H1 (cell line): ENCODE measurements around the gene NLGN4X. TPM values are rescaled to one million over a fixed set of nuclear protein-coding genes. Genes with fewer than 3 reads are reported as not detected.

ENCODE experiments used
- CTCF ChIA-PET: fragments of 300-600 bp; sonication (Branson Sonifier 250); formaldehyde crosslinking; loops from one replicate; lab custom pipeline; 2021; ENCODE audit not compliant: partially characterized antibody; lab: Charles Lee
- POLR2A ChIA-PET: fragments of 300-600 bp; sonication (Branson Sonifier 250); formaldehyde crosslinking; loops from one replicate; lab custom pipeline; 2021; ENCODE audit warnings: inconsistent platforms; ENCODE audit not compliant: partially characterized antibody; lab: Charles Lee
- DNase-seq, 2 experiments: peaks; one replicate each; pipeline versions ENCODE4 v3.0.0 to v3.0.0-alpha.2; 2010 to 2022; ENCODE audit warnings: low spot score in 2 of 2, low read depth in 1 of 2, mixed read lengths in 1 of 2
- FAIRE-seq: peaks from 2 replicates; lab custom pipeline; 2011; peaks lifted over from hg19 to GRCh38; lab: Jason Lieb, UNC
- H2AFZ ChIP-seq: 2 replicates; pipeline ENCODE4 v1.8.1; 2012; ENCODE audit warnings: low read length, inconsistent platforms
- H2AK5ac ChIP-seq: 2 replicates; pipeline ENCODE4 v1.6.1; 2013; ENCODE audit warnings: low read depth, low read length
- H2BK120ac ChIP-seq: replicated peaks from 2 replicates; pipeline ENCODE3; 2013; ENCODE audit warnings: low read depth, low read length, inconsistent platforms
- H2BK12ac ChIP-seq: 2 replicates; pipeline ENCODE4 v1.6.1; 2013; ENCODE audit warnings: low read depth, low read length
- H2BK15ac ChIP-seq: 2 replicates; pipeline ENCODE4 v1.6.1; 2013; ENCODE audit warnings: low read length
- H2BK20ac ChIP-seq: 2 replicates; pipeline ENCODE4 v1.6.1; 2013; ENCODE audit warnings: low read length
- H2BK5ac ChIP-seq: 2 replicates; pipeline ENCODE4 v1.6.1; 2013; ENCODE audit warnings: low read depth, low read length
- H3K14ac ChIP-seq: 2 replicates; pipeline ENCODE4 v1.6.1; 2013; ENCODE audit warnings: inconsistent platforms; ENCODE audit not compliant: insufficient read length
- H3K18ac ChIP-seq: 2 replicates; pipeline ENCODE4 v1.6.1; 2013; ENCODE audit warnings: low read length; ENCODE audit errors: extremely low read depth
- H3K23ac ChIP-seq: 2 replicates; pipeline ENCODE4 v1.6.1; 2013; ENCODE audit warnings: inconsistent platforms; ENCODE audit not compliant: insufficient read length
- H3K23me2 ChIP-seq: 2 replicates; pipeline ENCODE4 v1.6.1; 2013; ENCODE audit warnings: low read depth, low read length
- H3K27ac ChIP-seq: 2 replicates; pipeline ENCODE4 v1.6.1; 2011; ENCODE audit warnings: low read depth, low read length, inconsistent platforms
- H3K27me3 ChIP-seq, 4 experiments: replicated peaks in 1 of 4; 1 replicate in 1 of 4; 2 replicates in 3 of 4; pipeline versions ENCODE4 v1.6.1 to v1.8.1; 2011 to 2013; ENCODE audit warnings: low read length in 3 of 4, mild to moderate bottlenecking in 3 of 4, inconsistent platforms in 2 of 4, mixed read lengths in 2 of 4, moderate library complexity in 1 of 4; ENCODE audit not compliant: control insufficient read depth in 3 of 4, insufficient read depth in 3 of 4; ENCODE audit errors: extremely low read depth in 1 of 4
- H3K36me3 ChIP-seq, 4 experiments: 2 replicates each; pipeline versions ENCODE4 v1.6.1 to v1.8.1; 2011 to 2013; ENCODE audit warnings: mild to moderate bottlenecking in 4 of 4, low read length in 3 of 4, moderate library complexity in 2 of 4, control low read depth in 1 of 4, inconsistent platforms in 1 of 4; ENCODE audit not compliant: insufficient read depth in 4 of 4, control insufficient read depth in 2 of 4
- H3K4ac ChIP-seq: replicated peaks from 2 replicates; pipeline ENCODE3; 2013; ENCODE audit warnings: low read length, low read depth, mixed read lengths, inconsistent platforms; ENCODE audit not compliant: insufficient read length
- H3K4me1 ChIP-seq, 4 experiments: replicated peaks in 1 of 4; 1 replicate in 1 of 4; 2 replicates in 3 of 4; pipeline versions ENCODE4 v1.6.1 to v1.8.1; 2011 to 2013; ENCODE audit warnings: low read length in 3 of 4, inconsistent platforms in 2 of 4, mixed read lengths in 1 of 4; ENCODE audit not compliant: insufficient read depth in 4 of 4, control insufficient read depth in 3 of 4
- H3K4me2 ChIP-seq, 2 experiments: 2 replicates each; pipeline versions ENCODE4 v1.6.1 to v1.8.1; 2011 to 2013; ENCODE audit warnings: low read depth in 2 of 2, low read length in 2 of 2, control low read depth in 1 of 2, inconsistent platforms in 1 of 2, mild to moderate bottlenecking in 1 of 2; ENCODE audit not compliant: insufficient read depth in 1 of 2
- H3K4me3 ChIP-seq, 4 experiments: fragments of 200-600, 300-600 bp in 1 of 4; sonication (generic), shearing (Covaris generic), sonication (Bioruptor Twin) in 1 of 4; 2 replicates each; pipeline versions ENCODE4 v1.5.1 to v1.8.1; 2011 to 2016; ENCODE audit warnings: low read length in 4 of 4, low read depth in 3 of 4, control low read depth in 2 of 4, inconsistent platforms in 2 of 4, mild to moderate bottlenecking in 2 of 4, mixed read lengths in 1 of 4, moderate library complexity in 1 of 4; ENCODE audit not compliant: insufficient read depth in 2 of 4; ENCODE audit errors: extremely low read depth in 1 of 4
- H3K56ac ChIP-seq: replicated peaks from 2 replicates; pipeline ENCODE3; 2013; ENCODE audit warnings: low read depth, mild to moderate bottlenecking, mixed read lengths, low read length, inconsistent platforms; ENCODE audit not compliant: insufficient read length
- H3K79me1 ChIP-seq: 2 replicates; pipeline ENCODE4 v1.6.1; 2013; ENCODE audit warnings: low read depth, low read length, control low read depth
- H3K79me2 ChIP-seq, 2 experiments: 2 replicates each; pipeline versions ENCODE4 v1.6.1 to v1.8.1; 2012 to 2013; ENCODE audit warnings: low read length in 2 of 2, mild to moderate bottlenecking in 2 of 2, inconsistent platforms in 1 of 2; ENCODE audit not compliant: insufficient read depth in 2 of 2, control insufficient read depth in 1 of 2
- H3K9ac ChIP-seq, 4 experiments: replicated peaks in 1 of 4; 1 replicate in 1 of 4; 2 replicates in 3 of 4; pipeline versions ENCODE4 v1.6.1 to v1.8.1; 2011 to 2013; ENCODE audit warnings: low read depth in 3 of 4, low read length in 3 of 4, control low read depth in 2 of 4, mild to moderate bottlenecking in 2 of 4, moderate library complexity in 2 of 4, inconsistent platforms in 1 of 4; ENCODE audit errors: extremely low read depth in 1 of 4
- H3K9me3 ChIP-seq, 2 experiments: 2 replicates each; pipeline versions ENCODE4 v1.6.1 to v1.8.1; 2012 to 2013; ENCODE audit warnings: mild to moderate bottlenecking in 2 of 2, moderate library complexity in 2 of 2, control low read depth in 1 of 2, inconsistent platforms in 1 of 2, low read depth in 1 of 2, low read length in 1 of 2, mixed read lengths in 1 of 2; ENCODE audit not compliant: insufficient read depth in 2 of 2
- H4K20me1 ChIP-seq, 2 experiments: replicated peaks in 1 of 2; 2 replicates each; pipeline versions ENCODE3 to v1.8.1; 2011 to 2013; ENCODE audit warnings: inconsistent platforms in 2 of 2, low read length in 2 of 2, mild to moderate bottlenecking in 1 of 2; ENCODE audit not compliant: insufficient read depth in 2 of 2, control insufficient read depth in 1 of 2
- H4K5ac ChIP-seq: 2 replicates; pipeline ENCODE4 v1.6.1; 2013; ENCODE audit warnings: low read length, low read depth, mixed read lengths, inconsistent platforms; ENCODE audit not compliant: insufficient read length
- H4K8ac ChIP-seq: 2 replicates; pipeline ENCODE4 v1.8.0; 2013; ENCODE audit warnings: mild to moderate bottlenecking, moderate library complexity, low read length, inconsistent platforms; ENCODE audit not compliant: insufficient read depth; ENCODE audit errors: extremely low read depth
- H4K91ac ChIP-seq: replicated peaks from 2 replicates; pipeline ENCODE3; 2013; ENCODE audit warnings: low read length, mixed read lengths, inconsistent platforms; ENCODE audit not compliant: insufficient read length
- CTCF ChIP-seq, 3 experiments: IDR thresholded peaks; 1 replicate in 2 of 3; 2 replicates in 1 of 3; pipeline versions ENCODE4 v1.5.1 to v1.6.1; 2011; ENCODE audit warnings: low read length in 3 of 3, mild to moderate bottlenecking in 3 of 3, inconsistent platforms in 2 of 3, low read depth in 1 of 3, moderate library complexity in 1 of 3; ENCODE audit not compliant: insufficient read depth in 1 of 3; ENCODE audit errors: control extremely low read depth in 1 of 3
- NANOG ChIP-seq: IDR thresholded peaks from 2 replicates; pipeline ENCODE4 v1.6.1; 2011; ENCODE audit warnings: low read length, low read depth, mild to moderate bottlenecking, inconsistent platforms; ENCODE audit not compliant: insufficient read depth, poor library complexity, severe bottlenecking
- RAD21 ChIP-seq, 2 experiments: IDR thresholded peaks in 1 of 2; conservative IDR thresholded peaks in 1 of 2; 2 replicates each; pipeline ENCODE4 v1.6.1; 2011; ENCODE audit warnings: low read depth in 2 of 2, low read length in 2 of 2, improper control_type of control experiment in 1 of 2, inconsistent platforms in 1 of 2, mild to moderate bottlenecking in 1 of 2, moderate library complexity in 1 of 2
- WGBS, 2 experiments: shearing (Covaris generic) in 1 of 2; methylation state at CpG; one replicate each; pipeline versions ENCODE4 v1.1.6 to v1.1.7; 2013 to 2015; ENCODE audit warnings: low lambda C conversion rate in 2 of 2, mixed read lengths in 2 of 2, inconsistent platforms in 1 of 2, low coverage in 1 of 2, missing lambda C conversion rate in 1 of 2; ENCODE audit not compliant: insufficient replicate concordance in 2 of 2, insufficient coverage in 1 of 2, insufficient read length in 1 of 2; ENCODE audit errors: extremely low coverage in 1 of 2, missing lambda C conversion rate in 1 of 2; 5-methylcytosine and 5-hydroxymethylcytosine counted together
- polyA plus RNA-seq, 7 experiments: library from polyadenylated mRNA; depleted of rRNA in 3 of 7; stranded (reverse) in 5 of 7; unstranded in 2 of 7; fragments of >200 nt in 5 of 7; fragments of 200-250 nt in 2 of 7; gene quantifications; 1 replicate in 5 of 7; 2 replicates in 1 of 7; 4 replicates in 1 of 7; pipeline versions ENCODE4 v1.2.1 to v1.2.3, GENCODE V29; 2011 to 2013; ENCODE audit warnings: missing spikeins in 2 of 7, mixed read lengths in 2 of 7
- total RNA-seq: library from RNA; stranded (reverse); fragmentation: NEBNext Ultra II Directional; extraction: Animal tissue kit (Norgen Biotek cat#: 25700); gene quantifications from 2 replicates; pipeline ENCODE4 v1.2.1, GENCODE V29; 2021
- TF ChIP-seq, protein P1 (sequence below): IDR thresholded peaks from 2 replicates; pipeline ENCODE4 v1.6.1; 2012; ENCODE audit warnings: inconsistent platforms

Gene NLGN4X
- total and polyA plus RNA-seq, 2 of the 8 experiments (the other 6 are each of a cell fraction or from before 2014, with no cell fraction given), result 104 to 124 TPM

GRCh38 chrX:6095469-6095868, 133.2 kb downstream of the NLGN4X start:
- DNase-seq, result peak in 1 of 2 experiments; percentile 47
- Histone ChIP-seq H2BK20ac (no peak overlapping the region), H3K9me3 (no peaks in the 10 kb centered on the region), H3K4me1 (peaks cover 0 to 8% (median 6%) of the 10 kb centered on the region in 4 experiments; a peak in 4 of 7 replicates), H3K56ac (no peak overlapping the region), H3K18ac (no peak overlapping the region), H2BK5ac (no peak overlapping the region), H3K23ac (no peak overlapping the region), H3K79me2 (peaks cover 0 to 74% of the 10 kb centered on the region in 2 experiments; a peak in 2 of 4 replicates), H3K4me2 (no peak overlapping the region), H4K5ac (no peak overlapping the region), H2AFZ (no peak overlapping the region), H4K20me1 (peaks cover 0 to 1% of the 10 kb centered on the region in 2 experiments), H3K79me1 (no peaks in the 10 kb centered on the region), H3K4me3 (no peak overlapping the region), H3K27me3 (no peaks in the 10 kb centered on the region), H3K4ac (no peak overlapping the region), H3K23me2 (no peaks in the 10 kb centered on the region), H2BK120ac (no peak overlapping the region), H3K9ac (no peak overlapping the region), H2BK15ac (no peak overlapping the region), H3K36me3 (peaks cover 0 to 5% (median 2%) of the 10 kb centered on the region in 4 experiments; a peak in 2 of 8 replicates), H3K14ac (no peak overlapping the region), H4K8ac (no peak overlapping the region), H3K27ac (no peak overlapping the region), H2AK5ac (no peak overlapping the region), H2BK12ac (no peak overlapping the region), H4K91ac (no peak overlapping the region)
- ChIA-PET POLR2A (no interaction called here), CTCF (interaction anchor here (0.7 to 1.3 kb wide), 5 partner anchors 9 to 39 kb away, joined by 3 to 5 read pairs (median 3); no protein-coding TSS in a partner anchor)
- WGBS, 2 experiments, result 49% methylated on average over 5 of the region's 5 CpGs; no CpG with 5 or more reads in 1 of the 2 experiments
- TF ChIP-seq, protein P1, sequence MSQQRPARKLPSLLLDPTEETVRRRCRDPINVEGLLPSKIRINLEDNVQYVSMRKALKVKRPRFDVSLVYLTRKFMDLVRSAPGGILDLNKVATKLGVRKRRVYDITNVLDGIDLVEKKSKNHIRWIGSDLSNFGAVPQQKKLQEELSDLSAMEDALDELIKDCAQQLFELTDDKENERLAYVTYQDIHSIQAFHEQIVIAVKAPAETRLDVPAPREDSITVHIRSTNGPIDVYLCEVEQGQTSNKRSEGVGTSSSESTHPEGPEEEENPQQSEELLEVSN, result no peak
- TF ChIP-seq RAD21 (IDR thresholded peaks at IDR 0.05 in 1 of 2, conservative IDR thresholded peaks at IDR 0.05 in 1 of 2; ENCODE audit: low read depth in 2 of 2, low read length in 2 of 2) (peak; percentile 42 to 53), NANOG (no peak), CTCF (IDR thresholded peaks at IDR 0.05; ENCODE audit: control extremely low read depth in 1 of 3, insufficient read depth in 1 of 3, low read depth in 1 of 3, low read length in 3 of 3) (peak; percentile 18 to 61 (median 35); a peak in 3 of 4 replicates)
- FAIRE-seq, result peak; percentile 92
